A549 (cell line): ENCODE measurements around the gene NRG3. TPM values are rescaled to one million over a fixed set of nuclear protein-coding genes. Genes with fewer than 3 reads are reported as not detected.

Experiments
- ATAC-seq, 2 experiments: fragments of 200-7000 bp in 1 of 2; fragments of >200 bp in 1 of 2; cut with Nextera tagmentation in 1 of 2; cut with Tn5 transposase in 1 of 2; 3 replicates each; pipeline versions ENCODE4 v1.8.0 to v1.9.1; 2018 to 2020; ENCODE audit warnings: mild to moderate bottlenecking in 1 of 2, moderate library complexity in 1 of 2
- CTCF ChIA-PET: fragments of 300-600 bp; sonication (Branson Sonifier 250); formaldehyde crosslinking; extraction: SDS; loops from one replicate; lab custom pipeline; 2021; ENCODE audit warnings: antibody characterized with exemption, inconsistent platforms; lab: Yijun Ruan, JAX
- POLR2A ChIA-PET: fragments of 350-600 bp; formaldehyde crosslinking; extraction: SDS; loops from one replicate; lab custom pipeline; 2021; ENCODE audit warnings: antibody characterized with exemption, inconsistent platforms; lab: Yijun Ruan, JAX
- DNase-seq, 2 experiments: peaks; one replicate each; pipeline versions ENCODE4 v3.0.0 to v3.0.0-alpha.2; 2011 to 2016; ENCODE audit warnings: low read depth in 1 of 2, low spot score in 1 of 2
- FAIRE-seq: peaks from 2 replicates; lab custom pipeline; 2011; peaks lifted over from hg19 to GRCh38; lab: Jason Lieb, UNC
- H3K27ac ChIP-seq, 2 experiments: fragments of >200 bp; sonication (Bioruptor Twin); formaldehyde crosslinking; 3 replicates each; pipeline ENCODE4 v1.5.1; 2016 to 2017
- H3K4me1 ChIP-seq: fragments of >200 bp; sonication (Bioruptor Twin); formaldehyde crosslinking; 3 replicates; pipeline ENCODE4 v1.6.1; 2016
- H3K4me2 ChIP-seq: fragments of >200 bp; sonication (Bioruptor Twin); formaldehyde crosslinking; 3 replicates; pipeline ENCODE4 v1.6.1; 2016
- H3K4me3 ChIP-seq: fragments of >200 bp; sonication (Bioruptor Twin); formaldehyde crosslinking; 3 replicates; pipeline ENCODE4 v1.5.1; 2016
- H3K9me3 ChIP-seq: fragments of >200 bp; sonication (Bioruptor Twin); formaldehyde crosslinking; 3 replicates; pipeline ENCODE4 v1.6.1; 2016
- BHLHE40 ChIP-seq: IDR thresholded peaks from 2 replicates; pipeline ENCODE4 v1.6.1; 2012; ENCODE audit warnings: low read depth, low read length, inconsistent platforms
- CBX8 ChIP-seq: fragments of 200-600 bp; sonication (generic); IDR thresholded peaks from 2 replicates; pipeline ENCODE4 v1.6.1; 2016
- CEBPB ChIP-seq, 2 experiments: fragments of >200 bp in 1 of 2; sonication (Bioruptor Twin) in 1 of 2; formaldehyde crosslinking in 1 of 2; IDR thresholded peaks; 2 replicates each; pipeline ENCODE4 v1.6.1; 2012 to 2016
- E2F6 ChIP-seq: IDR thresholded peaks from 2 replicates; pipeline ENCODE4 v1.6.1; 2012; ENCODE audit warnings: low read depth, borderline replicate concordance
- ESRRA ChIP-seq: fragments of 150-350 bp; IDR thresholded peaks from 2 replicates; pipeline ENCODE4 v1.6.1; 2014; ENCODE audit warnings: mild to moderate bottlenecking, low read length, borderline replicate concordance
- FOSB ChIP-seq: fragments of 250-450 bp; sonication (Bioruptor Pico); IDR thresholded peaks from 2 replicates; pipeline ENCODE4 v1.5.0; 2020; ENCODE audit warnings: mild to moderate bottlenecking, moderate library complexity
- HDAC2 ChIP-seq: fragments of 200-600 bp; sonication (generic); IDR thresholded peaks from 2 replicates; pipeline ENCODE4 v1.6.1; 2016
- HES2 ChIP-seq: fragments of >200 bp; sonication (Bioruptor Twin); formaldehyde crosslinking; IDR thresholded peaks from 2 replicates; pipeline ENCODE4 v1.6.1; 2016
- HMGXB4 ChIP-seq: fragments of 250-450 bp; sonication (Bioruptor Pico); IDR thresholded peaks from 2 replicates; pipeline ENCODE4 v1.5.0; 2021; ENCODE audit warnings: mild to moderate bottlenecking, moderate library complexity, borderline replicate concordance
- JUNB ChIP-seq: fragments of >200 bp; sonication (Bioruptor Twin); formaldehyde crosslinking; IDR thresholded peaks from 2 replicates; pipeline ENCODE4 v1.6.1; 2016
- MAFK ChIP-seq: fragments of 450-650 bp; IDR thresholded peaks from 2 replicates; pipeline ENCODE4 v1.6.1; 2014; ENCODE audit not compliant: partially characterized antibody
- MAZ ChIP-seq: fragments of 150-350 bp; IDR thresholded peaks from 2 replicates; pipeline ENCODE4 v1.6.1; 2014; ENCODE audit warnings: antibody characterized with exemption, low read depth, low read length, borderline replicate concordance
- NFE2L2 ChIP-seq: fragments of 150-350 bp; conservative IDR thresholded peaks from 2 replicates; pipeline ENCODE4 v1.6.1; 2014; ENCODE audit warnings: low read length
- NR3C1 ChIP-seq: fragments of >200 bp; sonication (Bioruptor Twin); formaldehyde crosslinking; IDR thresholded peaks from 3 replicates; pipeline ENCODE4 v1.6.1; 2017
- PHF8 ChIP-seq: fragments of 200-600 bp; sonication (generic); IDR thresholded peaks from 2 replicates; pipeline ENCODE4 v1.6.1; 2016; ENCODE audit warnings: low read depth, mild to moderate bottlenecking, antibody characterized with exemption, moderate library complexity, borderline replicate concordance
- POLR2A ChIP-seq: IDR thresholded peaks from 2 replicates; pipeline ENCODE4 v1.6.1; 2012; ENCODE audit warnings: mild to moderate bottlenecking, low read length
- POLR2AphosphoS2 ChIP-seq: conservative IDR thresholded peaks from 2 replicates; pipeline ENCODE4 v1.6.1; 2012; ENCODE audit warnings: low read length, improper control_type of control experiment, inconsistent platforms
- RCOR1 ChIP-seq: fragments of 150-350 bp; IDR thresholded peaks from 2 replicates; pipeline ENCODE4 v1.6.1; 2014; ENCODE audit warnings: antibody characterized with exemption, low read length, low read depth
- RFX5 ChIP-seq: fragments of 450-650 bp; IDR thresholded peaks from 2 replicates; pipeline ENCODE4 v1.7.1; 2014; ENCODE audit warnings: antibody characterized with exemption, mild to moderate bottlenecking, moderate library complexity
- RNF2 ChIP-seq: fragments of 200-600 bp; sonication (generic); IDR thresholded peaks from 2 replicates; pipeline ENCODE4 v1.6.1; 2016; ENCODE audit warnings: low read depth, mild to moderate bottlenecking, antibody characterized with exemption, moderate library complexity, borderline replicate concordance
- ZFP36 ChIP-seq: fragments of 450-650 bp; IDR thresholded peaks from 2 replicates; pipeline ENCODE4 v1.6.1; 2014; ENCODE audit warnings: borderline replicate concordance; ENCODE audit not compliant: partially characterized antibody
- ZSCAN20 ChIP-seq: fragments of 250-450 bp; sonication (Bioruptor Pico); IDR thresholded peaks from 2 replicates; pipeline ENCODE4 v1.8.0; 2022; ENCODE audit warnings: mild to moderate bottlenecking, moderate library complexity
- WGBS: methylation state at CpG from one replicate; pipeline ENCODE4 v1.1.6; 2017; ENCODE audit errors: missing lambda C conversion rate; 5-methylcytosine and 5-hydroxymethylcytosine counted together
- polyA plus RNA-seq, 4 experiments: library from polyadenylated mRNA; depleted of rRNA in 3 of 4; stranded (reverse); fragments of >200 nt; fragmentation: RNase III in 1 of 4; extraction: RNeasy Plus Mini Kit Qiagen cat#74134 plus additional on column Dnase treatment in 1 of 4; gene quantifications; 2 replicates in 3 of 4; 3 replicates in 1 of 4; pipeline ENCODE4 v1.2.3, GENCODE V29; 2011 to 2017

The NRG3 gene
- polyA plus RNA-seq, 2 of the 4 experiments (the other 2 are of a cell fraction): not detected

GRCh38 chr10:82256275-82256674, 381.3 kb downstream of the NRG3 start:
- no peak for DNase-seq
- Histone ChIP-seq H3K4me1 (no peaks in the 10 kb centered on the region), H3K4me2 (no peak overlapping the region), H3K27ac (no peak overlapping the region), H3K4me3 (no peak overlapping the region), H3K9me3 (no peaks in the 10 kb centered on the region)
- no peak for FAIRE-seq
- no peak for ATAC-seq
- WGBS: 1% methylated on average over 3 of the region's 3 CpGs
- ChIA-PET CTCF (no interaction called here), POLR2A (no interaction called here)
- TF ChIP-seq ZFP36 (no peak), HDAC2 (no peak), CBX8 (no peak), JUNB (no peak)

- no peak overlapping the region for H3K4me3 ChIP-seq
- POLR2A ChIA-PET: no interaction called here
- no peak overlapping the region for H3K4me2 ChIP-seq
- 0% methylated on average over 1 of the region's 1 CpG for WGBS
- DNase-seq (no peak), ATAC-seq (no peak), FAIRE-seq (no peak)
- no peak overlapping the region for H3K27ac ChIP-seq
- no peaks in the 10 kb centered on the region for H3K9me3 ChIP-seq
- CTCF ChIA-PET: no interaction called here
- H3K4me1 ChIP-seq: no peaks in the 10 kb centered on the region
- no peak for TF ChIP-seq BHLHE40
- no peak for TF ChIP-seq CEBPB (IDR thresholded peaks at IDR 0.05)
- no peak for TF ChIP-seq HMGXB4 (CRISPR knock-in tag)
- no peak for TF ChIP-seq E2F6
These were observed 391.4 kb downstream of the NRG3 start for GRCh38 chr10:82266438-82266837.

- CTCF ChIA-PET: interaction anchor here (1.2 kb wide), 1 partner anchor 21 kb away, joined by 3 read pairs; no protein-coding TSS in a partner anchor
- ATAC-seq: no peak
- H3K27ac ChIP-seq: no peak overlapping the region
- FAIRE-seq: no peak
- TF ChIP-seq RCOR1: no peak
- no peak for TF ChIP-seq BHLHE40
- TF ChIP-seq CBX8: no peak
- no peak for TF ChIP-seq NR3C1
- no peak for TF ChIP-seq RNF2
- TF ChIP-seq MAFK: no peak
- TF ChIP-seq RFX5: no peak
- no peak for TF ChIP-seq POLR2AphosphoS2
- TF ChIP-seq ESRRA: no peak
- TF ChIP-seq ZFP36: no peak
- TF ChIP-seq MAZ: no peak
- no peak for TF ChIP-seq ZSCAN20
- no peak for TF ChIP-seq CEBPB (IDR thresholded peaks at IDR 0.05)
- TF ChIP-seq PHF8: no peak
- no peak for TF ChIP-seq POLR2A
- TF ChIP-seq HMGXB4 (CRISPR knock-in tag): no peak
- no peak for TF ChIP-seq HES2
- no peak for TF ChIP-seq FOSB (CRISPR knock-in tag)
- no peak for TF ChIP-seq NFE2L2
- 3% methylated on average over 2 of the region's 2 CpGs for WGBS
- no peak overlapping the region for H3K4me3 ChIP-seq
- H3K9me3 ChIP-seq: no peaks in the 10 kb centered on the region
- no peak overlapping the region for H3K4me2 ChIP-seq
- H3K4me1 ChIP-seq: no peaks in the 10 kb centered on the region
- DNase-seq: no peak
- POLR2A ChIA-PET: no interaction called here
These were observed 392.0 kb downstream of the NRG3 start for GRCh38 chr10:82267014-82267413.
